ENCODE results near the gene KRTAP12-1. TPM values are rescaled to one million over a fixed set of nuclear protein-coding genes. Genes with fewer than 3 reads are reported as not detected.

Gene KRTAP12-1
- total and polyA plus RNA-seq, 2 donors (not counting 1 experiment from before 2014, with no cell fraction given) = not detected

DNA sequence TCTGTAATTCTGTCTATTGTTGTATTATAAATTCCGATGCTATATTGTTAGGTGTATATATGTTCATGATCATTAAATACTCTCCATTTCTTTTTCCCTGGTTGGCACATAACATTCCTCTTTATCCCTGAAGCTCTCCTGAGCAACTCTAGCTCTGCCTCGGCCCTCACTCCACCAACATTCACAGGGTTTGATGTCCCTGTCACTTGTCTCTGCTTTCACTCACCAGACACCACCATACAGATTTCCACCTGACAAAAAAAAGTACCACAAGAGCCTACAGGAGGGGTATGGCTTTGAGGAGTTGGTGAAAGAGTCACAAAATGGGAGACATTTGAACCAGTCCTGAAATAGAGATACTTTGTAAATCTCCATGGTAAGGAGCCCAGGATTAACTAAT, 38.2 kb upstream of the KRTAP12-1 start:
- Histone ChIP-seq H3K79me2 (ENCODE audit: control insufficient read depth, insufficient read depth, low read length) (no peaks in the 10 kb centered on the region), H3K36me3 (ENCODE audit: control insufficient read depth, insufficient read depth, low read length) (no peaks in the 10 kb centered on the region), H3K27ac (ENCODE audit: insufficient read depth, low read length) (no peak overlapping the region), H3K4me3 (replicated peaks in 1 of 4; ENCODE audit: control extremely low read depth in 1 of 4, insufficient read depth in 1 of 4, low read depth in 3 of 4, low read length in 4 of 4) (no peak overlapping the region), H3K4me2 (ENCODE audit: extremely low read depth, insufficient read depth, low read length) (no peak overlapping the region), H2AFZ (ENCODE audit: low read length) (no peak overlapping the region), H3K9me3 (ENCODE audit: control insufficient read depth, insufficient read depth, low read depth, low read length) (no peaks in the 10 kb centered on the region), H3K9ac (ENCODE audit: insufficient read depth, low read length) (no peak overlapping the region), H4K20me1 (ENCODE audit: control insufficient read depth, extremely low read depth, insufficient read depth, low read length) (no peaks in the 10 kb centered on the region), H3K27me3 (ENCODE audit: control insufficient read depth, insufficient read depth, low read length) (peaks cover 14% of the 10 kb centered on the region), H3K4me1 (ENCODE audit: control insufficient read depth, extremely low read depth, insufficient read depth, low read length) (no peaks in the 10 kb centered on the region)
- DNase-seq (ENCODE audit: low read depth in 2 of 2) = no peak
- TF ChIP-seq EZH2 (IDR thresholded peaks at IDR 0.05; ENCODE audit: low read length, missing control alignments) = no peak
- TF ChIP-seq, protein P1, sequence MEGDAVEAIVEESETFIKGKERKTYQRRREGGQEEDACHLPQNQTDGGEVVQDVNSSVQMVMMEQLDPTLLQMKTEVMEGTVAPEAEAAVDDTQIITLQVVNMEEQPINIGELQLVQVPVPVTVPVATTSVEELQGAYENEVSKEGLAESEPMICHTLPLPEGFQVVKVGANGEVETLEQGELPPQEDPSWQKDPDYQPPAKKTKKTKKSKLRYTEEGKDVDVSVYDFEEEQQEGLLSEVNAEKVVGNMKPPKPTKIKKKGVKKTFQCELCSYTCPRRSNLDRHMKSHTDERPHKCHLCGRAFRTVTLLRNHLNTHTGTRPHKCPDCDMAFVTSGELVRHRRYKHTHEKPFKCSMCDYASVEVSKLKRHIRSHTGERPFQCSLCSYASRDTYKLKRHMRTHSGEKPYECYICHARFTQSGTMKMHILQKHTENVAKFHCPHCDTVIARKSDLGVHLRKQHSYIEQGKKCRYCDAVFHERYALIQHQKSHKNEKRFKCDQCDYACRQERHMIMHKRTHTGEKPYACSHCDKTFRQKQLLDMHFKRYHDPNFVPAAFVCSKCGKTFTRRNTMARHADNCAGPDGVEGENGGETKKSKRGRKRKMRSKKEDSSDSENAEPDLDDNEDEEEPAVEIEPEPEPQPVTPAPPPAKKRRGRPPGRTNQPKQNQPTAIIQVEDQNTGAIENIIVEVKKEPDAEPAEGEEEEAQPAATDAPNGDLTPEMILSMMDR (conservative IDR thresholded peaks at IDR 0.05 in 1 of 2, IDR thresholded peaks at IDR 0.05 in 1 of 2; ENCODE audit: low read depth in 1 of 2, low read length in 2 of 2) = no peak

DNA sequence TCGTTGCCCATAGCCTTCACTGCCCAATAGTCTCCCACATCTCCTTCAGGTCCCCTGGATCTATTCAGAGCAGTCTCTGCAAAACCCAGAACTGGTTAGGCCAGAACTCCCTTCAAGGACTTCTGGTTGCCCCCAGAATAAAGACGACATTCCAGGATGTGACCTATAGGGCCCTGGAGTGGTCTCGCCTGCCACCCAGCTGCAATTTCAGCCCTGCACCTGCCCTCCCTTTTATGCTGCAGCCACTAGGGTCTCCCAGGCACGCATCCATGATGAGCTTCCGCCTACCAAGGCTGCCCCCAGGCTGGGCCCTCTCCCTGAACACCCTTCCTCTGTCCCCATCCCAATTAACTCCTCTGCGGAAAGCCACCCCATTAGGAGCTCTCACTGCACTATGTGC, 36.6 kb upstream of the KRTAP12-1 start:
- TF ChIP-seq, protein P1 (conservative IDR thresholded peaks at IDR 0.05 in 1 of 2, IDR thresholded peaks at IDR 0.05 in 1 of 2; ENCODE audit: low read depth in 1 of 2, low read length in 2 of 2) = no peak
- TF ChIP-seq EZH2 (IDR thresholded peaks at IDR 0.05; ENCODE audit: low read length, missing control alignments) = no peak
- H2AFZ ChIP-seq (ENCODE audit: low read length) = no peak overlapping the region
- H3K79me2 ChIP-seq (ENCODE audit: control insufficient read depth, insufficient read depth, low read length) = no peaks in the 10 kb centered on the region
- no peak overlapping the region for H3K27ac ChIP-seq (ENCODE audit: insufficient read depth, low read length)
- H3K4me1 ChIP-seq (ENCODE audit: control insufficient read depth, extremely low read depth, insufficient read depth, low read length) = no peaks in the 10 kb centered on the region
- H3K36me3 ChIP-seq (ENCODE audit: control insufficient read depth, insufficient read depth, low read length) = no peaks in the 10 kb centered on the region
- H3K27me3 ChIP-seq (ENCODE audit: control insufficient read depth, insufficient read depth, low read length) = peaks cover 14% of the 10 kb centered on the region
- no peak overlapping the region for H3K9ac ChIP-seq (ENCODE audit: insufficient read depth, low read length)
- H3K4me3 ChIP-seq (replicated peaks in 1 of 4; ENCODE audit: control extremely low read depth in 1 of 4, insufficient read depth in 1 of 4, low read depth in 3 of 4, low read length in 4 of 4) = no peak overlapping the region
- no peak overlapping the region for H3K4me2 ChIP-seq (ENCODE audit: extremely low read depth, insufficient read depth, low read length)
- H4K20me1 ChIP-seq (ENCODE audit: control insufficient read depth, extremely low read depth, insufficient read depth, low read length) = no peaks in the 10 kb centered on the region
- H3K9me3 ChIP-seq (ENCODE audit: control insufficient read depth, insufficient read depth, low read depth, low read length) = no peaks in the 10 kb centered on the region
- no peak for DNase-seq (ENCODE audit: low read depth in 2 of 2)

DNA sequence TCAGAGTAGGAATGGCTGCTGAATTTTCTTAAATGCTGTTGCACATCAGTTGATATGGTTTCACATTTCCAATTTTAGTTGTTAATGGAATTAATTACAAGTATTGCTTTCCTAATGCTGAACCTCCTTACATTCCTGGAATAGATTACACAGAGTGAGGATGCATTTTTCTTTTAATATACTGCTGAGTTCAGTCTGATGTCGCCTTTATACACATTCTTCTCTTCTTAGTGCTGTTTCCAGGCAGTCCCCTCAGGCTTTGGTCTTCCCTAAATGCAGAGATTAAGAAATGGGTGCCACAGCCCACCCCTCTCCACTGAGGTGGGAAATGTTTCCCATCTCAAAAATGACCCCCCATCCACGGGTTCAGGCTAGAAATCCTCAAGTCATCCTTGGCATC, 36.1 kb upstream of the KRTAP12-1 start:
- no peaks in the 10 kb centered on the region for H3K4me1 ChIP-seq (ENCODE audit: control insufficient read depth, extremely low read depth, insufficient read depth, low read length)
- no peak overlapping the region for H3K4me2 ChIP-seq (ENCODE audit: extremely low read depth, insufficient read depth, low read length)
- TF ChIP-seq, protein P1 (conservative IDR thresholded peaks at IDR 0.05 in 1 of 2, IDR thresholded peaks at IDR 0.05 in 1 of 2; ENCODE audit: low read depth in 1 of 2, low read length in 2 of 2) = no peak
- no peak for TF ChIP-seq EZH2 (IDR thresholded peaks at IDR 0.05; ENCODE audit: low read length, missing control alignments)
- peaks cover 14% of the 10 kb centered on the region for H3K27me3 ChIP-seq (ENCODE audit: control insufficient read depth, insufficient read depth, low read length)
- DNase-seq (ENCODE audit: low read depth in 2 of 2) = no peak
- H3K79me2 ChIP-seq (ENCODE audit: control insufficient read depth, insufficient read depth, low read length) = no peaks in the 10 kb centered on the region
- no peaks in the 10 kb centered on the region for H4K20me1 ChIP-seq (ENCODE audit: control insufficient read depth, extremely low read depth, insufficient read depth, low read length)
- no peak overlapping the region for H3K27ac ChIP-seq (ENCODE audit: insufficient read depth, low read length)
- H3K36me3 ChIP-seq (ENCODE audit: control insufficient read depth, insufficient read depth, low read length) = no peaks in the 10 kb centered on the region
- no peak overlapping the region for H3K4me3 ChIP-seq (replicated peaks in 1 of 4; ENCODE audit: control extremely low read depth in 1 of 4, insufficient read depth in 1 of 4, low read depth in 3 of 4, low read length in 4 of 4)
- H2AFZ ChIP-seq (ENCODE audit: low read length) = no peak overlapping the region
- no peak overlapping the region for H3K9ac ChIP-seq (ENCODE audit: insufficient read depth, low read length)
- H3K9me3 ChIP-seq (ENCODE audit: control insufficient read depth, insufficient read depth, low read depth, low read length) = no peaks in the 10 kb centered on the region

Measured in fibroblast of lung (primary cell).